Cardiac septum (tissue), 1 donor: ENCODE measurements around the gene SF3A2. TPM values are rescaled to one million over a fixed set of nuclear protein-coding genes. Genes with fewer than 3 reads are reported as not detected.
"Not testable (repeated sequence)": the region's sequence is repeated elsewhere in the genome, so short reads cannot be mapped to it uniquely, and the experiment has no call there.

Experiments used
- DNase-seq: peaks from one replicate; pipeline ENCODE4 v3.0.0-alpha.2; 2020; ENCODE audit warnings: low spot score
- intact Hi-C: fragments of 100-400 bp; cut with DNase I; formaldehyde crosslinking; loops from one replicate; pipeline ENCODE4 v1.14.0; 2022
- long read RNA-seq: library from polyadenylated mRNA; unstranded; transcript quantifications from one replicate; pipeline ENCODE4 v2.0.0, GENCODE V29; 2021
- total RNA-seq: library from RNA; stranded (reverse); fragmentation: NEBNext Ultra II Directional; extraction: Animal tissue kit (Norgen Biotek cat#: 25700); gene quantifications from one replicate; pipeline ENCODE4 v1.2.1, GENCODE V29; 2021
- donor health status: DM: no; HTN: no; CAD: no.

Gene SF3A2
- total RNA-seq = 34.1 TPM
- long read RNA-seq, transcript SF3A2-201 (9 exons, 1,963 nt) = major isoform, 9 of 21 reads
- long read RNA-seq, partial matches to known transcripts = 4 of 21 reads
- long read RNA-seq, other reads (novel, unspliced or antisense) = 7 of 21 reads

DNA sequence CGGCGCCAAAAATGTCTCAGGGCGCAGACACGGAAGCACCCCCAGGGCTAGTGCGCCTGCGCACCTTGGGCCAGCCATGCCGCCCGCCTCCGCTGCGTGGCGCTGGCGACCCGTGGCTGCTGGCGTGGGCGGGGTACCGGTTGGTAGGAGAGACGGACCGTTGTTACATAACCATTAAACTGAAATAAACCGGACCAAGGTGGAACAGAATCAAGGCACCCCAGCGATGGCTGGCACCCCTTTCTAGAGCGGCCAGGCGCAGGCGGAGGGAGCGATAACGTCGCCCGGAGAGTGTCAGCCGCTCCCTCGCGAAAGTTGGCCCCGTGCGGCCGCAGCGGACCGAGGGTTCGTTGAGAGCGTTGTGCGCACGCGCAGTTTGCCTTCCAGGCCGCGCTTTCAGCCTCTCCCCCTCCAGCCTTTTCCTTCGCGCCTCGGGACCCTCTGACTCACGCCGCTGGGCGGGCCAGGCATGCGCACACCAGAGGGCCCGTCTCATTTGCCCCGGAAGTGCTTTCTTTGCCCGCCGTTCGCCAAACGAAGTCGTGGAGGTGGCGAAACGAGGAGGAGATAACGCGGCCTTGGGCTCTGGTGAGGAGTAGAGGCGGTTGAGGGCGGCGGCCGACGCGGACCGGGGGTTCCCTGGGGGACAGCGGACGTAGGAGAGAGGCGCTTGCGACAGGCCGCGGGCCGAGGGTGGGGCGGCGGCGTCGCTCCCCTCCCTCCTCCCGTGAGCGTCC, at the start of gene SF3A2, which contains the start of gene PLEKHJ1:
SF3A2 (plus strand) TSS at position 511 of the 737 bp plus-strand sequence. CDS start 6,595 bp downstream, outside the sequence.
PLEKHJ1 (minus strand) TSS at position 16 of the 737 bp plus-strand sequence. CDS start 81 bp downstream, outside the sequence.
- DNase-seq = peak; percentile 98
- intact Hi-C loops = loop anchor here (1.0 to 5.0 kb wide), 4 partner anchors 33 to 81 kb away; partner anchors contain the start of gene DOT1L

GRCh38 chr19:2187159-2187558, 49.5 kb upstream of the SF3A2 start:
- DNase-seq = no peak
- intact Hi-C loops = no loop called here

- intact Hi-C loops = no loop called here
- DNase-seq = no peak
Observed at GRCh38 chr19:2188708-2189385, 47.8 kb upstream of the SF3A2 start.

- intact Hi-C loops = loop anchor here (5.0 kb wide), 1 partner anchor 33 kb away; no protein-coding TSS in a partner anchor
- no peak for DNase-seq
Observed at GRCh38 chr19:2189880-2190279, 46.7 kb upstream of the SF3A2 start.

- no peak for DNase-seq
- intact Hi-C loops = loop anchor here (5.0 kb wide), 1 partner anchor 34 kb away; no protein-coding TSS in a partner anchor
Observed at GRCh38 chr19:2190848-2191455, 45.7 kb upstream of the SF3A2 start.

DNA sequence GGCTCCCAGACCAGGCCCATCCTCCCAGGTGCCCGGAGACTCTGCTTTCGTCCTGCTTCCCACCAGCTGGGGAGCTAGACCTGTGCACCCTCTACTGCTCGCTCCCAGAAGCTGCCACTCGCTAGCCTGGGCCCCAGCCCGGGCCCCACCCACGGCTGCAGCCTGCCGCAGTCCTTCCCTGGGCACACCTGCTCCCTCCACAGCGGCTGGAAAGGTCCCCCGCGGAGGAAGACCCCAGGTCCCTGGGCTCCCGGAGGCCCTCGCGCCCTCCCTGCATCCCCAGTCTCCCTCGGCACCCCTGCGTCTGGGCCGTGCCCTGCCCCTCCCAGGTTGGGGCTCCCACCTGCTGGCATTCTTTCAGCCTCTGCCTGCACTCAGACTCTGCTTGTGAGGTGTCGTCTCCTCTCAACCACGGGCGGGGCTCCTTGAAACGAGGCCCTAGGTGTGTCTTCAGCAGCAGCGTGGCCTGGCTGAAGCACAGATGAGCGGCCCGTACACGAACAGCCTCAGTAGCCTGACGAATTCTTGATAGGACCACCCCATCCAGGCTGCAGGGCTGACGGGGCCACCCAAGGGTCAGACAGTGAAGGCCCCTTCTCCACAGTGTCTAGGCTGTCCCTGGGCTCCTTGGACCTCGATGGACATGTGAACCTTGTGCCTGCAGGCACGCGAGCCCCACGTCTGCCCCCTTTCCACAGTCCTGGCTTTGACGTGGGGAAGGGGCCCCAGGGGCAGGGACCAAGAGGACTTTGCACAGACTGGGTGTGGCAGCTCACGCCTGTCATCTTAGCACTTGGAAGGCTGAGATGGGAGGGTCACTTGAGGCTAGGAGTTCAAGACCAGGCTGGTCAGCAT, 44.9 kb upstream of the SF3A2 start:
- no peak for DNase-seq
- intact Hi-C loops = loop anchor here (5.0 kb wide), 1 partner anchor 34 kb away; no protein-coding TSS in a partner anchor

DNA sequence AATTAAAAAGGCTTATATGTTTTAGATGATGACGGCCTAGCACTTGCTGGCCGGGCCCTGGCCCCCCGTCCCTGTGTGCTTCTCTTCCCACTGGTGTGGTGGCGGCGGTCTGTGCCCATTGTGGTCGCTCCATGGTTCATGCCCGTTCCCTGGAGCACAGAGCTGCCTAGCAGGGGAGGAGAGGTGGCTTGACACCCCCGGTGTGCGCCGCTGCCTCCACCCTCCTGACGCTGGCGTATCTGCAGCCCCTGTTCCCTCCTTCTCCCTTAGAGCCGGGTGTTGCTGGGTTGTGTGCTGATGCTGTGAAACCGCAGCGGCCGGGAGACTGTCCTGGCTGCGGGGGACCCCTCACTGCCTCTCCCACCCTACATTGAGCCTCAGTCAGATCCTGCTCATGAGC, 43.8 kb upstream of the SF3A2 start:
- intact Hi-C loops = loop anchor here (5.0 kb wide), 1 partner anchor 36 kb away; no protein-coding TSS in a partner anchor
- DNase-seq = no peak

GRCh38 chr19:2193807-2194206, 42.8 kb upstream of the SF3A2 start:
- DNase-seq = no peak
- intact Hi-C loops = loop anchor here (5.0 kb wide), 1 partner anchor 37 kb away; no protein-coding TSS in a partner anchor

GRCh38 chr19:2194513-2195078, 42.0 kb upstream of the SF3A2 start:
- DNase-seq = no peak
- intact Hi-C loops = loop anchor here (5.0 kb wide), 1 partner anchor 37 kb away; no protein-coding TSS in a partner anchor

DNA sequence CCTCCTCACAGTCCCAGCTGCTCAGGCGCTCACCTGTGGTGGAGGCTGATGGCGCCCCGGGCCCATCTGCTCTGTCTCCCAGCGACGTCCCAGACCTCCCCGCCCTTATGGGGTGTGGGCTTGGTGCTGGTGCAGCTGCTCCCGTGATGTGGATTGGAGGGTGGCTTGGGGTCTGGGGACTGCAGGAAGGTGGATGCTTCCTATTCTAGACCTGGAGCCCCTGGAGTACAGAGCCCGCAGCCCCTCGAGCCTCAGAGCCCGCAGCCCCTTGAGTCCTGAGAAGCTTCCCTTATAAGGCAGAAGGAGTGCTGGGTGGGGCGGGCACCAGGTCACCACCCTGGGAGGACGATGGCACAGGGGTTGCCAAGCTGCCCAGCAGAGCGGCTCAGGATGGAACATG, 41.3 kb upstream of the SF3A2 start:
- DNase-seq = no peak
- intact Hi-C loops = no loop called here

GRCh38 chr19:2195914-2196313, 40.7 kb upstream of the SF3A2 start:
- DNase-seq = no peak
- intact Hi-C loops = no loop called here

GRCh38 chr19:2197270-2197669, 39.4 kb upstream of the SF3A2 start:
- intact Hi-C loops = no loop called here
- DNase-seq = no peak

DNA sequence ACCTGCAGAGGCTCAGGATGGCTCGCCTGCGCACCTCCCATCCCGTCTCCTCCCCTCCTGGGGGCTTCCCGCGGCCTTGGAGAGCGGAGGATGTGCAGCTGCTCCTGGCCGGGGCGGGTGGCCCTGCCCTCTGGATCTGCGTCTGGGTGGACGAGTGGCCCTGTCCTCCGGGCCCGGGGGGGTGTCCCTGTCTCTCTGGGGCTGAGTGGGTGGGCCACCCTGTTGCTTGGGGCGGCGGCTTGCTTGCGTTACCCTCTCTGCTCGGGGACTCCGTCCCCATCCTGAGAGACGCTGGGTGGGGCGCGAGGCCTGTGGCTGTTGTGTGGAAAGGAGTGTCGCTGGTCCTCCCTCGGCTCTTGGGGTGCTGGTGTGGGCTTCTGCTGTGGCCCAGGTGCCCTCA, 38.3 kb upstream of the SF3A2 start:
- no peak for DNase-seq
- intact Hi-C loops = no loop called here

GRCh38 chr19:2199215-2199614, 37.4 kb upstream of the SF3A2 start:
- intact Hi-C loops = no loop called here
- no peak for DNase-seq

DNA sequence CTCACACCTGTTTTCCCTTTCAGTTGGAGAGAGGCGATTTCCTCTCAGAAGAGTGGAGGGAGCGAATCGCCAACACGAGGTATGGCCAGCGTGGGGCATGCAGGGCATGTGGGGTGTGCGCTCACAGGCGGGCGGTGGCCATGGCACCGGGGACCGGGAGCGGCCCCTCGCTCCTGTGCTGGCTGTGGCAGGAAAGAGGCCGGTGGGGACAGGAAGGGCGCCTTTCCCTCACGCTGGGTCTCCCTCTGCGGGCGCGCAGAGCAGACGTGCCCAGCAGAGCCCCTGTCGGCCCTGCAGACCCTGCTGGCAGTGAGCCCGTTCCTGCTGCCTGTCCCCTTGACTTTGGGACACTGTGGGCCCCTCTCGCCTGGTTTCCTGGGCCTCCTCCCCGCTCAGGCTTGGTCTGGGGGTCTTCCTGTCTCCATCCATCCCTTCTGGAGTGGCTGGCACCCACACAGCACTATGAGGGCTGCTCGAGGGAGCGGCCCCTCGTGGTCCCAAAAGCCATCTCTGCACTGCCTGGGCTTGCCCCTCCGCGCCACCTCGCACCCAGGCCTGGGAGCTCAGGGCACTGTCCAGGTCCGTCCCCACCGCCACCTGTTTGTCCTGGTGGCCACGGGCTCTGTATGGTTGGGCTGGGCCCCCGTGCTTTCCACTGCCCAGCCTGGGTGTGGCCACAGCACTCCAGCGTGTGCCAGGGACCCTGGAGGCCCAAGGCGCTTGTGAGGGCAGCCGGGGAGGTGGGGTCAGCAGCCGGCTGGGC, 36.6 kb upstream of the SF3A2 start:
- intact Hi-C loops = no loop called here

GRCh38 chr19:2200624-2201294, 35.9 kb upstream of the SF3A2 start:
- intact Hi-C loops, DNase-seq: not testable (repeated sequence)

More for the DNA sequence above, 36.6 kb upstream of the SF3A2 start:
- no peak for DNase-seq

DNA sequence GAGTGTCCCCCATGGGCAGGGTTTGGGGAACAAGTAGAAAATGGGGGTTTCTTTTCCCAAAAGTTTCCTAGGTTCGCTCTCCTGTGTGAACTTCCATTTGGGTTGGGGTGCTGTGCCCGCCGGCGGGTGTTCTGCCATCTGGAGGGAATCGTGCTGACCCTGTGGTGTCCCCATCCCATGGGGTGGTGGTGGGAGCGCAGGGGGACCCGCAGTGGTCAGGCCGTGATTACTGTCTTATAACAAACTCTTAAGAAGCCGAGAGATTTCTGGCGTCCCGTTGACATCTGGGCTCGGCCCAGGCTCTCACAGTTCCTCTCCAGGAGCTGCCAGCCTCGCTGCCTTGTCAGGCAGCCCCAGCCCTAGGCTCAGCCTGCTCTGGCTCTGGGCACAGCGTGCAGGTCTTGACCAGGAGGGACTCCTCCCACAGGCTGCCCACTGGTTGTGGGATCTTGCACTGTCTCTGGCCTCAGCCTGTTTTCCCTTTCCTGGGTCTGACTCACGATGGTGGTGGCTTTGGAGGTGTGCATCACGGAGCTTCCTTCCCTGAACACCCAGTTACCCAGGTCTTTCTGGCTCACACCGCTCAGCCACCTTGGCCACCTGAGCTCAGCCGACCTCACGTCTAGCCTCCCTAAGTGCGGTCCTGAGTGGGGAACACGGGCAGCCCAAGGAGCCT, 35.0 kb upstream of the SF3A2 start:
- DNase-seq = no peak
- intact Hi-C loops = no loop called here
